SKM-1 (cell line): ENCODE results near the gene CXorf65.

ENCODE experiments used
- DNase-seq: peaks from one replicate; lab custom pipeline; 2025; ENCODE audit not compliant: unreplicated experiment; lab: John Stamatoyannopoulos, UW

CXorf65 gene

DNA sequence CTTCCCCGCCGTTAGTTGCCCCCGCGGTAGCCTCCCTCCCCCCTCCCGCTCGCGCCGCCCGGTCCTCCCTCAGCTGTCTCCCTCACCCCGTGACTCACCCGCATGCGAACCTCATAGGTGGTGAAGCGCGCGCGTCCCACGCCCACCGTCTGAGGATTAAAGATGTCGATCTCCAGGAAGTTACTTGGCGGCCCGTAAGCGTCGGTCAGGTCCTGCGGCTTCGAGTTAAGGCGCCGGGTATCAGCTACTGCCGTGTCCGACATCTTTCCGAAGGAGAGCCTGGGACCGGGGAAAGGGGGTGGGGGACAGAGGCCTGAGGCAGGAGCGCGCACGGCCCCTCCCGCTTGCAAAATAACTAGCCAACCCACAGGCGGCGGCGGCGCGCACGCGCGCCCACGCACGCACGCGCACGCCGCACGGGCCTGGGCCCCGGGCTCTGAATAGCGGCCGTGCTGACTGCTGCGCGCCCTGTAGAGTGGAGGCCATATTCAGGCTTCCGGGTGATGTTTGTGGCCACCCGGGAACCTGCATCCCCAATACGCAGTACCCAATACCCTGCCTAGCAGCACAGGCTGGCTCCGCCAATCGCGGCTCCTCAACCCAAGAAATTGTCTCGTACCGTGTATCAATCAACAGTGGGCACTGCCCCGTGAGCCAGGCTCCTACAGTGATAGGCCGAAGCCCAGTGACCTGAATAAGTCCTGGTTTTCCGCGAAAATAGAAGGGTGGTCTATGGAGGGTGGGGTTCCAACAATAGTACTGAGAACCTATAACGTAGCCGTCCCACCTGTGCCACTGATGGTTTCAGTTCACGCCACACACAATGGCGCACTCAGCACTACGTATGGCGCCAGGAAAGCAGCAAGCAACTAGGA is 38.3 kb downstream of the CXorf65 start, which contains the start of gene SNX12:
Gene SNX12, minus strand, starts transcription at position 291 of the 875 bp plus-strand sequence. Its CDS starts 28 bp downstream, at position 263.
- DNase-seq: peak; percentile 72

DNA sequence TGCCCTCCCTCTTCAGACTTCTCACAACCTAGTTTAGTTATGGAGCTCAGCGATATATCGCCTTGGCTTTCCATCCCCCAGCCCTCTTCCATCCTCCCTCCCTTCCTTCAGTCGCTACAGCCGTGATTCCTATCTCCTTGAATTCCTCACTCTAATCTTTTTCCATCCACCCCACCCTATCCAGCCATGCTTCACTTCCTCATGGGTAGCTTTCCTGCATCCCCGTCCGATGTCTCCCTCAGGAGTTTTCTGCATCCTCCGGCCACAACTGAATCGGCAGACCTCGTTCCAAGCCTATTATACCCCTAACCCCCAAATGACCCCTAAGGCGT is 38.9 kb downstream of the CXorf65 start:
- DNase-seq: no peak

DNA sequence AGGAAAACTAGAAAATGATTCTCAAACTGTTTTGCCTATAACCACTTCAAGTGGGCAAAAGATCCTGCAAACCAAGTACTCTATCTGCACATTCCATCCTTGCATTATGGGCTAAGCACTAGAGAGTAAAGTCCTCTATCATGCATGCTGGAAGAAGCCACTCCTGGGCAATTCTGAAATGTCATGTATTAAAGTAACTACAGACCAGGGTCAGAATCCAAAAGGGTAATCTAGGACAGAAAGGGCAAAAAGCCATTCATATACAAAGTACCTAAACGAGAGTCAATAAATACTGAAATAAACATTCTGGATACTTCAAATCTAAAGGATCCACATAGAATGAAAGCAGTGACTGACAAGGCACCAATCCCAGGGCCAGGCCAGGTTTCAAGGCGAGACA is 39.5 kb downstream of the CXorf65 start:
- DNase-seq: no peak

DNA sequence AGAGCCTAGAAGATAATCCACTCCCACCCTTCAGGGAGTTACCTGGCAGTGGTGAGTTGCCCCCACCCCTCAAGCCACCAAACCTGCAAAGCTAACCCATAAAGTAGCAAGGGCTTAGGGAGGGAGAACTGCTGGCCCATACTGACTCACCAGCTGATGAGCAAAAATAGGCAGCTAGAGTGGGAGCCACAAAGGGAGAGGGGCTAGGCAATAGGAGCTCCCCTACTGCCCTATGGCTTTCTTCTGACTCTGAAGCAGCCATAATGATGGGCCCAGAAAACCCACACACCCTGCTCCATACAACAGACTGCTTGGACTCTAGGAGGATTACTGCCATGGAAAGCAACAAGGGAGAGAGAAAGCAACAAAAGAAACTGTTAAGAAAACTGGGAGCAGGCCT is 46.4 kb downstream of the CXorf65 start:
- DNase-seq: no peak

DNA sequence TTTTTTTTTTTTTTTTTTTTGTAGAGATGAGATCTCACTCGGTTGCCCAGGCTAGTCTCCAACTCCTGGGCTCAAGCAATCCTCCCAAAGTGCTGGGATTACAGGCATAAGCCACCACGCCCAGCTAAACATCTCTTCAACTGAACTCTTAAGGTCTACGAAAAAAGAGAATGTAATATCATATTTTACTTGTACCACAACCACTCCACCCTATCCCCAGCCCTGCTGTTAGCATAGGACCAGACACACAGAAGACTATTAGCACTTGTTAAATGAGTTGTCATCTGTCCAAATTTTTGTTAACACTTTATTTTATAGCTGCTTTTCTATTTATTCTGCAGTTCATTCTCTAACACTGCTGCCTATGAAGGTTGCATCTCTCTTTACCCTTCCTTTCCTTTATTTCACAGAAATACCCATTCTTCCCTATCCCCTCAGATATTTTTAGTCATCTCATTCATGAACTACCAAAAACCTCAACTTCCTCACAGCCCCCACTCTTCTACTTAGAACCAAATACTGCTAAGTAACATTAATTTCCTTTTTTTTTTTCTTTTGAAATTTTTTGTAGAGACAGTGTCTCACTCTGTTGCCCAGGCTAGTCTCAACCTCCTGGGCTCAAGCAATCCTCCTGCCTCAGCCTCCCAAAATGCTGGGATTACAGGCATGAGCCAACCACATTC is 48.6 kb downstream of the CXorf65 start:
- DNase-seq: no peak

DNA sequence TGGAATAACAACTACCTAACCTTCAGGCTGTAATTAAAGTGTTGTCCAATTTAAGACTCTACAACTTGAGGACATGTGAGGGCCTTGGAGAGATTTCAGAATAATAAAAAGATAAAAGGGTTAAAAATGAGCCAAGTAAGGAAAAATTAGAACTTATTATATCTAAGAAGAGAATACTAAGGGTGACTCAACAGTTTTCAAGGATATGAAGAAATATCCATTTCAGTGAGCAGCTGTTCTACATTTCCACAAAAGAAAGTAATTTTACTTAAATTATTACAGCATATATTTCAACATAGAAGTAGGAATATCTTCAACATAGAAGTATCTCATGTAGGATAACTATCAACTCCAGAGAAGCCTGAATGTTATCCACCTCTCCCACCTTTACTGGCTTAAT is 49.7 kb downstream of the CXorf65 start:
- no peak for DNase-seq
